ENCODE data around the gene PRSS53.

DNA sequence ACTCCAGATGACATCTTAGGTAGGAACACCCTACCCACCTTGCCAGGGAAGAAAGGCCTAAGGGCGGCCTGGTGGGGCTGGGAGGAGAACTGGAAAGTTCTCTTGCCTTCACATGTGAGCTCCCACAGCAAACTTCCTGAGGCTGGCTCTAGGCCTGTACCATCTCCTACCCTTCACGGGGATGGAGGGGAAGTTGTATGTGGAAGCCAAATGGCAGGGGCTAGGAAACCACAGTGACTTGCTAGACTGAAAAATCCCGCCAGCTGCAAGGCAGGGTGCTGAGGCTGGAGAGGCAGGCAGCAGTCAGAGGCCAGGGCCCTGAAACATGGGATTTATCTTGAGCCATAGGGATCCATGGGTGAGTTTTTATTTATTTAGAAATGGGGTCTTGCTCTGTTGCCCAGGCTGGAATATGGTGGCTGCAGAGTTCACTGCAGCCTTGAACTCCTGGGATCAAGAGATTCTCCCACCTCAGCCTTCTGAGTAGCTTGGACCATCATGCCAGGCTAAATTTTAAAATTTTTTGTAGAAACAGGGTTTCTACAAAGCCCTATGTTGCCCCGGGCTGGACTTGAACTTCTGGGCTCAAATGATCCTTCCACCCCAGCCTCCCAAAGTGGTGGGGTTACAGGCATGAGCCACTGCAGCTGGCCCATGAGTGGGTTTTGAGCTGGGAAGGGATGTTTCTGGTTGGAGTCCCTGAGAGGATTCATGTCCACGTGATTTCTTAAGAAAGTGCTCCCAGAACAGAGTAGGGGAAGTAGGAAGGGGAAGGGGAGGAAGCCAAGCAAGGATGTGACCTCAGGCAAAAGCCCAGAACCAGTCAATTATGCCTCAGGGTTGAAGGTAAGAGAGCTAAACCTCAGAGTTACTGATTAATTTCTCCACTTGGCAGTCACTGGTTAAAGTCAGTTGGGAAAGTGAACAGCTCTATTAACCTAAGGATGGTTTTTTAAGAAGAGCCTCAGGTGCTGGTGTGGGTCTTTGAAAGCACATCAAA, 24.7 kb upstream of the PRSS53 start:
- TF ChIP-seq POLR2A (IDR thresholded peaks at IDR 0.05), result no peak
- TF ChIP-seq, protein P1, sequence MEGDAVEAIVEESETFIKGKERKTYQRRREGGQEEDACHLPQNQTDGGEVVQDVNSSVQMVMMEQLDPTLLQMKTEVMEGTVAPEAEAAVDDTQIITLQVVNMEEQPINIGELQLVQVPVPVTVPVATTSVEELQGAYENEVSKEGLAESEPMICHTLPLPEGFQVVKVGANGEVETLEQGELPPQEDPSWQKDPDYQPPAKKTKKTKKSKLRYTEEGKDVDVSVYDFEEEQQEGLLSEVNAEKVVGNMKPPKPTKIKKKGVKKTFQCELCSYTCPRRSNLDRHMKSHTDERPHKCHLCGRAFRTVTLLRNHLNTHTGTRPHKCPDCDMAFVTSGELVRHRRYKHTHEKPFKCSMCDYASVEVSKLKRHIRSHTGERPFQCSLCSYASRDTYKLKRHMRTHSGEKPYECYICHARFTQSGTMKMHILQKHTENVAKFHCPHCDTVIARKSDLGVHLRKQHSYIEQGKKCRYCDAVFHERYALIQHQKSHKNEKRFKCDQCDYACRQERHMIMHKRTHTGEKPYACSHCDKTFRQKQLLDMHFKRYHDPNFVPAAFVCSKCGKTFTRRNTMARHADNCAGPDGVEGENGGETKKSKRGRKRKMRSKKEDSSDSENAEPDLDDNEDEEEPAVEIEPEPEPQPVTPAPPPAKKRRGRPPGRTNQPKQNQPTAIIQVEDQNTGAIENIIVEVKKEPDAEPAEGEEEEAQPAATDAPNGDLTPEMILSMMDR (IDR thresholded peaks at IDR 0.05), result no peak

All from lower leg skin (tissue), 3 donors.